ENCODE measurements around the gene FAP.

The FAP gene

GRCh38 chr2:162184359-162184758, 58.9 kb downstream of the FAP start:
- DNase-seq = no peak

- DNase-seq = no peak
Measured at GRCh38 chr2:162182395-162182794, 60.9 kb downstream of the FAP start.

- DNase-seq = no peak
Measured at GRCh38 chr2:162177301-162177700, 65.9 kb downstream of the FAP start.

- no peak for DNase-seq
Measured at GRCh38 chr2:162175714-162176113, 67.5 kb downstream of the FAP start.

- no peak for DNase-seq
Measured at GRCh38 chr2:162174746-162175145, 68.5 kb downstream of the FAP start.

- no peak for DNase-seq
Measured at GRCh38 chr2:162172802-162173370, 70.4 kb downstream of the FAP start.

GRCh38 chr2:162166745-162167144, 76.5 kb downstream of the FAP start:
- no peak for DNase-seq

GRCh38 chr2:162166174-162166573, 77.1 kb downstream of the FAP start:
- DNase-seq = no peak

GRCh38 chr2:162164802-162165201, 78.4 kb downstream of the FAP start:
- DNase-seq = no peak

- DNase-seq = no peak
Measured at GRCh38 chr2:162159446-162159845, 83.8 kb downstream of the FAP start.

- no peak for DNase-seq
Measured at GRCh38 chr2:162156149-162156548, 87.1 kb downstream of the FAP start.

- DNase-seq = no peak
Measured at GRCh38 chr2:162155093-162155492, 88.2 kb downstream of the FAP start.

GRCh38 chr2:162153608-162154224, 89.5 kb downstream of the FAP start:
- DNase-seq = peak; percentile 73

GRCh38 chr2:162152147-162152546, 91.1 kb downstream of the FAP start, which contains the start of gene GCG:
Gene GCG, minus strand, starts transcription at chr2:162152247. Its CDS starts 3,069 bp downstream, at chr2:162149178.
- no peak for DNase-seq

GRCh38 chr2:162149940-162150339, 93.3 kb downstream of the FAP start:
- no peak for DNase-seq

GRCh38 chr2:162149466-162149865, 93.8 kb downstream of the FAP start:
- DNase-seq = no peak

GRCh38 chr2:162148956-162149355, 94.3 kb downstream of the FAP start:
- no peak for DNase-seq

- DNase-seq = no peak
Measured at GRCh38 chr2:162143969-162144368, 99.3 kb downstream of the FAP start.

- DNase-seq = no peak
Measured at GRCh38 chr2:162138310-162138709, 104.9 kb downstream of the FAP start.

GRCh38 chr2:162127422-162127821, 115.8 kb downstream of the FAP start:
- DNase-seq = peak; percentile 26

- DNase-seq = peak; percentile 18
Measured at GRCh38 chr2:162126527-162126926, 116.7 kb downstream of the FAP start.

- DNase-seq = no peak
Measured at GRCh38 chr2:162126111-162126519, 117.1 kb downstream of the FAP start.

GRCh38 chr2:162125138-162125537, 118.1 kb downstream of the FAP start:
- DNase-seq = no peak

GRCh38 chr2:162123806-162124758, 119.2 kb downstream of the FAP start:
- peak; percentile 77 for DNase-seq

All from activated CD4-positive, alpha-beta T cell treated with anti-CD3 and anti-CD28 coated beads, Interleukin-2, amount 50 U/mL, for 16 hours (primary cell).